ENCODE measurements around the gene VPS4B.
"Not testable (repeated sequence)": the region's sequence is repeated elsewhere in the genome, so short reads cannot be mapped to it uniquely, and the experiment has no call there.

The VPS4B gene

GRCh38 chr18:63367053-63367953 is 55.0 kb downstream of the VPS4B start, which contains the start of gene KDSR:
Gene KDSR (minus strand): TSS chr18:63367206. CDS start chr18:63367118, 88 bp downstream.
- peak; percentile 51 to 58 for DNase-seq (ENCODE audit: low read depth in 2 of 2)

- DNase-seq (ENCODE audit: low read depth in 2 of 2): peak; percentile 41 to 56
Observed at GRCh38 chr18:63366213-63367052, 55.8 kb downstream of the VPS4B start.

GRCh38 chr18:63365876-63366212 is 56.4 kb downstream of the VPS4B start:
- DNase-seq (ENCODE audit: low read depth in 2 of 2): no peak

GRCh38 chr18:63363951-63364350 is 58.3 kb downstream of the VPS4B start:
- peak in 1 of 2 donors; percentile 6 for DNase-seq (ENCODE audit: low read depth in 2 of 2)

GRCh38 chr18:63363420-63363819 is 58.9 kb downstream of the VPS4B start:
- DNase-seq (ENCODE audit: low read depth in 2 of 2): not testable (repeated sequence)

GRCh38 chr18:63356272-63356896 is 65.9 kb downstream of the VPS4B start:
- DNase-seq (ENCODE audit: low read depth in 2 of 2): no peak

GRCh38 chr18:63350230-63350629 is 72.0 kb downstream of the VPS4B start:
- no peak for DNase-seq (ENCODE audit: low read depth in 2 of 2)

GRCh38 chr18:63348508-63349136 is 73.7 kb downstream of the VPS4B start:
- no peak for DNase-seq (ENCODE audit: low read depth in 2 of 2)

GRCh38 chr18:63346480-63347183 is 75.6 kb downstream of the VPS4B start:
- no peak for DNase-seq (ENCODE audit: low read depth in 2 of 2)

GRCh38 chr18:63346031-63346430 is 76.2 kb downstream of the VPS4B start:
- no peak for DNase-seq (ENCODE audit: low read depth in 2 of 2)

- no peak for DNase-seq (ENCODE audit: low read depth in 2 of 2)
Observed at GRCh38 chr18:63344918-63345317, 77.4 kb downstream of the VPS4B start.

- DNase-seq (ENCODE audit: low read depth in 2 of 2): no peak
Observed at GRCh38 chr18:63344263-63344662, 78.0 kb downstream of the VPS4B start.

- no peak for DNase-seq (ENCODE audit: low read depth in 2 of 2)
Observed at GRCh38 chr18:63342206-63342605, 80.1 kb downstream of the VPS4B start.

GRCh38 chr18:63339920-63340484 is 82.3 kb downstream of the VPS4B start:
- DNase-seq (ENCODE audit: low read depth in 2 of 2): no peak

All from activated CD8-positive, alpha-beta memory T cell treated with anti-CD3 and anti-CD28 coated beads for 4 hours (primary cell).